ENCODE measurements around the gene MRC2.

Gene MRC2

GRCh38 chr17:62714016-62714777 lies 86.7 kb downstream of the MRC2 start:
- H3K4me3 ChIP-seq (ENCODE audit: control insufficient read depth, low read depth, low read length): no peak overlapping the region
- no peak for TF ChIP-seq CTCF (conservative IDR thresholded peaks at IDR 0.05; ENCODE audit: control insufficient read depth, insufficient read depth, low read depth, low read length)
- DNase-seq (ENCODE audit: low read depth): peak; percentile 73

- no peak overlapping the region for H3K4me3 ChIP-seq (ENCODE audit: control insufficient read depth, low read depth, low read length)
- no peak for TF ChIP-seq CTCF (conservative IDR thresholded peaks at IDR 0.05; ENCODE audit: control insufficient read depth, insufficient read depth, low read depth, low read length)
- no peak for DNase-seq (ENCODE audit: low read depth)
Observed at GRCh38 chr17:62715882-62716390, 88.5 kb downstream of the MRC2 start.

- TF ChIP-seq CTCF (conservative IDR thresholded peaks at IDR 0.05; ENCODE audit: control insufficient read depth, insufficient read depth, low read depth, low read length): no peak
- no peak for DNase-seq (ENCODE audit: low read depth)
- no peak overlapping the region for H3K4me3 ChIP-seq (ENCODE audit: control insufficient read depth, low read depth, low read length)
Observed at GRCh38 chr17:62716834-62717588, 89.5 kb downstream of the MRC2 start.

- no peak for TF ChIP-seq CTCF (conservative IDR thresholded peaks at IDR 0.05; ENCODE audit: control insufficient read depth, insufficient read depth, low read depth, low read length)
- no peak overlapping the region for H3K4me3 ChIP-seq (ENCODE audit: control insufficient read depth, low read depth, low read length)
- no peak for DNase-seq (ENCODE audit: low read depth)
Observed at GRCh38 chr17:62717589-62717855, 90.1 kb downstream of the MRC2 start.

GRCh38 chr17:62717889-62718288 lies 90.4 kb downstream of the MRC2 start:
- TF ChIP-seq CTCF (conservative IDR thresholded peaks at IDR 0.05; ENCODE audit: control insufficient read depth, insufficient read depth, low read depth, low read length): no peak

GRCh38 chr17:62718429-62718828 lies 91.0 kb downstream of the MRC2 start:
- peak; percentile 59 for DNase-seq (ENCODE audit: low read depth)
- no peak overlapping the region for H3K4me3 ChIP-seq (ENCODE audit: control insufficient read depth, low read depth, low read length)
- no peak for TF ChIP-seq CTCF (conservative IDR thresholded peaks at IDR 0.05; ENCODE audit: control insufficient read depth, insufficient read depth, low read depth, low read length)

More at GRCh38 chr17:62717889-62718288, 90.4 kb downstream of the MRC2 start:
- DNase-seq (ENCODE audit: low read depth): no peak
- no peak overlapping the region for H3K4me3 ChIP-seq (ENCODE audit: control insufficient read depth, low read depth, low read length)

Data from fibroblast of mammary gland (primary cell).